Panc1 (cell line): ENCODE measurements around the gene CAPS. TPM values are rescaled to one million over a fixed set of nuclear protein-coding genes. Genes with fewer than 3 reads are reported as not detected.

Experiments
- ATAC-seq: fragments of 200-7000 bp; cut with Tn5 transposase; 2 replicates; pipeline ENCODE4 v1.9.1; 2020; ENCODE audit warnings: mild to moderate bottlenecking, moderate library complexity
- BruUV-seq: library from RNA; stranded (reverse); fragments of 400-500 nt; replicated peaks from 2 replicates; lab custom pipeline; 2021; lab: Mats Ljungman, UMichigan
- CTCF ChIA-PET: fragments of 300-600 bp; sonication (Branson Sonifier 250); formaldehyde crosslinking; loops from one replicate; lab custom pipeline; 2022; ENCODE audit warnings: antibody characterized with exemption; lab: Charles Lee
- POLR2A ChIA-PET: fragments of 300-600 bp; sonication (Branson Sonifier 250); formaldehyde crosslinking; loops from one replicate; lab custom pipeline; 2022; ENCODE audit warnings: antibody characterized with exemption; lab: Charles Lee
- DNase-seq: peaks from one replicate; pipeline ENCODE4 v3.0.0-alpha.2; 2010; ENCODE audit warnings: low read depth, low spot score
- H3K27ac ChIP-seq: 2 replicates; pipeline ENCODE4 v1.5.1; 2011; ENCODE audit warnings: mild to moderate bottlenecking, low read length, inconsistent platforms
- H3K27me3 ChIP-seq: fragments of 200-500 bp; sonication (Bioruptor generic); 2 replicates; pipeline ENCODE4 v1.6.0; 2014; ENCODE audit warnings: low read length, inconsistent platforms; ENCODE audit not compliant: control insufficient read depth, insufficient read depth
- H3K36me3 ChIP-seq: fragments of 200-500 bp; sonication (Bioruptor generic); 2 replicates; pipeline ENCODE4 v1.5.1; 2014; ENCODE audit warnings: inconsistent platforms, mild to moderate bottlenecking, low read length, moderate library complexity; ENCODE audit not compliant: control insufficient read depth, insufficient read depth
- H3K4me1 ChIP-seq: 2 replicates; pipeline ENCODE4 v1.5.1; 2011; ENCODE audit warnings: inconsistent platforms, mild to moderate bottlenecking, low read length, moderate library complexity; ENCODE audit not compliant: control insufficient read depth, insufficient read depth
- H3K4me3 ChIP-seq, 2 experiments: 2 replicates each; pipeline ENCODE4 v1.5.1; 2011 to 2012; ENCODE audit warnings: low read depth in 2 of 2, low read length in 2 of 2, mild to moderate bottlenecking in 2 of 2, inconsistent platforms in 1 of 2, moderate library complexity in 1 of 2
- H3K9me3 ChIP-seq: fragments of 200-500 bp; sonication (Bioruptor generic); 2 replicates; pipeline ENCODE4 v1.5.1; 2014; ENCODE audit warnings: low read depth, mild to moderate bottlenecking, inconsistent platforms, low read length, moderate library complexity; ENCODE audit not compliant: control insufficient read depth, insufficient read depth
- CTCF ChIP-seq: fragments of 450-650 bp; IDR thresholded peaks from 2 replicates; pipeline ENCODE4 v1.5.1; 2017; ENCODE audit warnings: mild to moderate bottlenecking
- POLR2AphosphoS5 ChIP-seq: IDR thresholded peaks from 2 replicates; pipeline ENCODE4 v1.6.1; 2012; ENCODE audit warnings: mild to moderate bottlenecking, low read depth, low read length, moderate library complexity
- REST ChIP-seq, 2 experiments: IDR thresholded peaks; 2 replicates each; pipeline ENCODE4 v1.6.1; 2011 to 2012; ENCODE audit warnings: low read depth in 2 of 2, control low read depth in 1 of 2, low read length in 1 of 2, mild to moderate bottlenecking in 1 of 2, moderate library complexity in 1 of 2; ENCODE audit not compliant: insufficient read depth in 1 of 2
- SIN3A ChIP-seq: IDR thresholded peaks from 2 replicates; pipeline ENCODE4 v1.6.1; 2012; ENCODE audit warnings: low read depth, mild to moderate bottlenecking, low read length, moderate library complexity, borderline replicate concordance; ENCODE audit not compliant: insufficient read depth
- TCF7L2 ChIP-seq: IDR thresholded peaks from 2 replicates; pipeline ENCODE4 v1.6.1; 2011; ENCODE audit warnings: mild to moderate bottlenecking, low read depth, low read length, inconsistent platforms
- in situ Hi-C: cut with HindIII; loops from 2 replicates; pipeline ENCODE4 v1.10.0; 2016; ENCODE audit warnings: low sequenced_read_pairs, low pct_unique_long_range_greater_than_20kb
- intact Hi-C: fragments of 100-400 bp; cut with micrococcal nuclease; formaldehyde crosslinking; loops from one replicate; pipeline ENCODE4 v1.10.0; 2022; ENCODE audit not compliant: unreplicated experiment
- total RNA-seq: library from RNA; stranded (reverse); gene quantifications from one replicate; pipeline ENCODE4 v1.2.1, GENCODE V29; 2021; ENCODE audit not compliant: unreplicated experiment

The CAPS gene
- total RNA-seq, 1 experiment from 2014 or later = 9.2 TPM

GRCh38 chr19:5877427-5877826, 36.6 kb upstream of the CAPS start:
- intact Hi-C loops = no loop called here
- ChIA-PET CTCF (no interaction called here), POLR2A (no interaction called here)
- Histone ChIP-seq H3K27ac (no peak overlapping the region), H3K27me3 (no peaks in the 10 kb centered on the region), H3K9me3 (no peaks in the 10 kb centered on the region), H3K36me3 (no peaks in the 10 kb centered on the region), H3K4me1 (no peaks in the 10 kb centered on the region), H3K4me3 (no peak overlapping the region)
- DNase-seq = no peak
- in situ Hi-C loops = no loop called here
- BruUV-seq = no TSS peak
- no peak for ATAC-seq
- TF ChIP-seq REST (IDR thresholded peaks at IDR 0.05; ENCODE audit: insufficient read depth in 1 of 2, low read depth in 2 of 2, low read length in 1 of 2) = no peak
- no peak for TF ChIP-seq SIN3A
- TF ChIP-seq TCF7L2 = no peak
- no peak for TF ChIP-seq CTCF
- no peak for TF ChIP-seq POLR2AphosphoS5

- CTCF ChIA-PET = no interaction called here
- BruUV-seq = no TSS peak
- Histone ChIP-seq H3K27ac (no peak overlapping the region), H3K4me1 (no peaks in the 10 kb centered on the region), H3K36me3 (no peaks in the 10 kb centered on the region), H3K27me3 (no peaks in the 10 kb centered on the region), H3K4me3 (no peak overlapping the region), H3K9me3 (no peaks in the 10 kb centered on the region)
- in situ Hi-C loops = no loop called here
- no peak for ATAC-seq
- TF ChIP-seq CTCF (no peak), POLR2AphosphoS5 (no peak), TCF7L2 (no peak), REST (IDR thresholded peaks at IDR 0.05; ENCODE audit: insufficient read depth in 1 of 2, low read depth in 2 of 2, low read length in 1 of 2) (no peak), SIN3A (no peak)
- POLR2A ChIA-PET = no interaction called here
- no peak for DNase-seq
- intact Hi-C loops = no loop called here
Measured at GRCh38 chr19:5877882-5878281, 36.2 kb upstream of the CAPS start.
